GM21737 (cell line): Measurements from ENCODE around the gene ALDOA.
"Not testable (repeated sequence)": the region's sequence is repeated elsewhere in the genome, so short reads cannot be mapped to it uniquely, and the experiment has no call there.

Experiments
- ATAC-seq: cut with Tn5 transposase; IDR thresholded peaks from one replicate; pipeline ENCODE4 v1.9.1; 2021; ENCODE audit warnings: mild to moderate bottlenecking, moderate library complexity; ENCODE audit not compliant: unreplicated experiment

ALDOA gene

GRCh38 chr16:30114411-30114810, 48.9 kb downstream of the ALDOA start:
- no peak for ATAC-seq

- ATAC-seq = not testable (repeated sequence)
Observed at GRCh38 chr16:30114833-30115232, 49.3 kb downstream of the ALDOA start.

- ATAC-seq = no peak
Observed at GRCh38 chr16:30115238-30115637, 49.7 kb downstream of the ALDOA start.

GRCh38 chr16:30116291-30117207, 51.0 kb downstream of the ALDOA start:
- ATAC-seq = no peak

- ATAC-seq = no peak
Observed at GRCh38 chr16:30117768-30118167, 52.2 kb downstream of the ALDOA start.

GRCh38 chr16:30119428-30119827, 53.9 kb downstream of the ALDOA start:
- ATAC-seq = no peak
